Kidney epithelial cell (primary cell): ENCODE measurements around the gene PLEKHS1. TPM values are rescaled to one million over a fixed set of nuclear protein-coding genes. Genes with fewer than 3 reads are reported as not detected.

ENCODE experiments used
- DNase-seq: peaks from one replicate; pipeline ENCODE4 v3.0.0-alpha.2; 2010; ENCODE audit warnings: low read depth
- H3K27me3 ChIP-seq: 2 replicates; pipeline ENCODE4 v1.6.0; 2011; ENCODE audit warnings: low read length; ENCODE audit not compliant: control insufficient read depth, insufficient read depth
- H3K36me3 ChIP-seq: 2 replicates; pipeline ENCODE4 v1.5.1; 2011; ENCODE audit warnings: low read length; ENCODE audit not compliant: control insufficient read depth, insufficient read depth
- H3K4me3 ChIP-seq: 2 replicates; pipeline ENCODE4 v1.5.1; 2011; ENCODE audit warnings: low read depth, mild to moderate bottlenecking, control low read depth, low read length
- CTCF ChIP-seq: IDR thresholded peaks from 2 replicates; pipeline ENCODE4 v1.5.1; 2011; ENCODE audit warnings: mild to moderate bottlenecking, moderate library complexity, low read length, control low read depth, inconsistent platforms; ENCODE audit not compliant: insufficient read depth, poor library complexity, severe bottlenecking
- total RNA-seq: library from RNA; depleted of rRNA; stranded (reverse); fragments of >200 nt; gene quantifications from 2 replicates; pipeline ENCODE4 v1.2.3, GENCODE V29; 2015

The PLEKHS1 gene
- total RNA-seq, 1 donor from 2014 or later = not detected

- DNase-seq = no peak
- Histone ChIP-seq H3K4me3 (no peak overlapping the region), H3K27me3 (no peaks in the 10 kb centered on the region), H3K36me3 (no peaks in the 10 kb centered on the region)
- no peak for TF ChIP-seq CTCF
Measured at GRCh38 chr10:113742466-113742865, 9.0 kb upstream of the PLEKHS1 start.

- Histone ChIP-seq H3K27me3 (no peaks in the 10 kb centered on the region), H3K36me3 (no peaks in the 10 kb centered on the region), H3K4me3 (no peak overlapping the region)
- DNase-seq = no peak
- TF ChIP-seq CTCF = no peak
Measured at GRCh38 chr10:113743594-113743993, 7.9 kb upstream of the PLEKHS1 start.

- Histone ChIP-seq H3K27me3 (no peaks in the 10 kb centered on the region), H3K36me3 (no peaks in the 10 kb centered on the region), H3K4me3 (no peak overlapping the region)
- TF ChIP-seq CTCF = no peak
- no peak for DNase-seq
Measured at GRCh38 chr10:113745374-113745773, 6.1 kb upstream of the PLEKHS1 start.

GRCh38 chr10:113746217-113746957 is 5.1 kb upstream of the PLEKHS1 start:
- Histone ChIP-seq H3K36me3 (no peaks in the 10 kb centered on the region), H3K4me3 (no peak overlapping the region), H3K27me3 (no peaks in the 10 kb centered on the region)
- no peak for TF ChIP-seq CTCF
- no peak for DNase-seq

- TF ChIP-seq CTCF = no peak
- DNase-seq = no peak
- Histone ChIP-seq H3K4me3 (no peak overlapping the region), H3K27me3 (no peaks in the 10 kb centered on the region), H3K36me3 (no peaks in the 10 kb centered on the region)
Measured at GRCh38 chr10:113752553-113752952, 1.1 kb downstream of the PLEKHS1 start.
